Ishikawa (cell line): ENCODE measurements around the gene ZNF480.

Experiments
- CEBPB ChIP-seq: IDR thresholded peaks from 2 replicates; pipeline ENCODE4 v1.6.1; 2012
- CREB1 ChIP-seq: IDR thresholded peaks from 2 replicates; pipeline ENCODE4 v1.6.1; 2012; ENCODE audit warnings: low read depth
- EGR1 ChIP-seq: IDR thresholded peaks from 2 replicates; pipeline ENCODE4 v1.6.1; 2012
- EP300 ChIP-seq: IDR thresholded peaks from 2 replicates; pipeline ENCODE4 v1.6.1; 2012; ENCODE audit warnings: borderline replicate concordance
- FOXM1 ChIP-seq: IDR thresholded peaks from 2 replicates; pipeline ENCODE4 v1.6.1; 2012; ENCODE audit warnings: low read depth, borderline replicate concordance
- NFIC ChIP-seq: IDR thresholded peaks from 2 replicates; pipeline ENCODE4 v1.6.1; 2012
- RAD21 ChIP-seq: IDR thresholded peaks from 2 replicates; pipeline ENCODE4 v1.6.1; 2012; ENCODE audit warnings: low read depth
- TAF1 ChIP-seq: IDR thresholded peaks from 2 replicates; pipeline ENCODE4 v1.6.1; 2012; ENCODE audit warnings: low read depth, mild to moderate bottlenecking
- TCF12 ChIP-seq: IDR thresholded peaks from 2 replicates; pipeline ENCODE4 v1.6.1; 2012; ENCODE audit warnings: low read depth
- TEAD4 ChIP-seq: IDR thresholded peaks from 2 replicates; pipeline ENCODE4 v1.6.1; 2012
- YY1 ChIP-seq: IDR thresholded peaks from 2 replicates; pipeline ENCODE4 v1.6.1; 2012; ENCODE audit warnings: low read depth
- ZBTB7A ChIP-seq: IDR thresholded peaks from 2 replicates; pipeline ENCODE4 v1.6.1; 2012; ENCODE audit warnings: low read depth
- TF ChIP-seq, protein P1 (sequence below): IDR thresholded peaks from 2 replicates; pipeline ENCODE4 v1.6.1; 2012; ENCODE audit warnings: low read depth, mild to moderate bottlenecking
- TF ChIP-seq, protein P2 (sequence below): IDR thresholded peaks from 2 replicates; pipeline ENCODE4 v1.6.1; 2012
- TF ChIP-seq, protein P3 (sequence below): IDR thresholded peaks from 2 replicates; pipeline ENCODE4 v1.6.1; 2012

Gene ZNF480

DNA sequence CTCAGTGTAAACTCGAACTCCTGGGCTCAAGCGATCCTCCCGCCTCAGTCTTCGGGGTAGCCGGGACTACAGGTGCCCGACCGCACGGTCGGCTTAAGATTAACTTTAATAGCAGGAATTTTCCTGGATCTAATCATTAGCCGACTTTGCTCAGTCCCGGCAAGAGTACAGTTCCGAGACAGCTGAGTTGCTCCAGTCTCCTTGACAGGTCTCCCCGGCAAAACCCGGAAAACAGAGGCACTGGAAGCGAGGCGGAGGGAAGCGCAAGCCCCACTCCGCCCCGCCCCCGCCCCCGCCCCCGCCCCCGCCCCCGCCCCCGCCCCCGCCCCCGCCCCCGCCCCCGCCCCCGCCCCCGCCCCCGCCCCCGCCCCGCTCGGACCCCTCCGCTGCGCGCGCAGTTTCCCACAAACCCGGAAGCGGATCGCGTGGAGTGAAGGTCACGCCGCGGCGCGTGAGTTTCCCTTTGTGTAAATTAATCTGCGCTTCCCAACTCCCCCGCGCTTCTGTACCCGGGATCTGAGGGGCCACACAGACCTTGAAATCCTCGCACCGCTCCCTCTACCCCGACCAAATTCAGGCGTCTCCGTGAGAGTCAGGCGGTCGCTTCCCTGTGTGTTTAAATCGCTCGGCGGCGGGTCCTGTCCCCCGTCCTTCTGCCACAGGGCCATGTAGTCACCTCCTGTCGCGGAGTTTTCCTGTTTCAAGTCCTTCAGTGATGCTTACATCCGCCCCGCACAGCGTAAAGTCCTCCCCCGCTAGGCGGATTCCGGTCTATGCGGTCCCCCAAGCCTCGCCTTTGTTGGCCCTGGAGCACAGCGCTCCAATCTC is at the start of gene ZNF480:
Gene ZNF480, plus strand, starts transcription at position 397 of the 828 bp plus-strand sequence. CDS start 3,244 bp downstream, outside the sequence.
- TF ChIP-seq, protein P1, sequence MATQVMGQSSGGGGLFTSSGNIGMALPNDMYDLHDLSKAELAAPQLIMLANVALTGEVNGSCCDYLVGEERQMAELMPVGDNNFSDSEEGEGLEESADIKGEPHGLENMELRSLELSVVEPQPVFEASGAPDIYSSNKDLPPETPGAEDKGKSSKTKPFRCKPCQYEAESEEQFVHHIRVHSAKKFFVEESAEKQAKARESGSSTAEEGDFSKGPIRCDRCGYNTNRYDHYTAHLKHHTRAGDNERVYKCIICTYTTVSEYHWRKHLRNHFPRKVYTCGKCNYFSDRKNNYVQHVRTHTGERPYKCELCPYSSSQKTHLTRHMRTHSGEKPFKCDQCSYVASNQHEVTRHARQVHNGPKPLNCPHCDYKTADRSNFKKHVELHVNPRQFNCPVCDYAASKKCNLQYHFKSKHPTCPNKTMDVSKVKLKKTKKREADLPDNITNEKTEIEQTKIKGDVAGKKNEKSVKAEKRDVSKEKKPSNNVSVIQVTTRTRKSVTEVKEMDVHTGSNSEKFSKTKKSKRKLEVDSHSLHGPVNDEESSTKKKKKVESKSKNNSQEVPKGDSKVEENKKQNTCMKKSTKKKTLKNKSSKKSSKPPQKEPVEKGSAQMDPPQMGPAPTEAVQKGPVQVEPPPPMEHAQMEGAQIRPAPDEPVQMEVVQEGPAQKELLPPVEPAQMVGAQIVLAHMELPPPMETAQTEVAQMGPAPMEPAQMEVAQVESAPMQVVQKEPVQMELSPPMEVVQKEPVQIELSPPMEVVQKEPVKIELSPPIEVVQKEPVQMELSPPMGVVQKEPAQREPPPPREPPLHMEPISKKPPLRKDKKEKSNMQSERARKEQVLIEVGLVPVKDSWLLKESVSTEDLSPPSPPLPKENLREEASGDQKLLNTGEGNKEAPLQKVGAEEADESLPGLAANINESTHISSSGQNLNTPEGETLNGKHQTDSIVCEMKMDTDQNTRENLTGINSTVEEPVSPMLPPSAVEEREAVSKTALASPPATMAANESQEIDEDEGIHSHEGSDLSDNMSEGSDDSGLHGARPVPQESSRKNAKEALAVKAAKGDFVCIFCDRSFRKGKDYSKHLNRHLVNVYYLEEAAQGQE: no peak
- 0 out of 2 replicates have a peak, but pooled peaks have one; percentile 15 for TF ChIP-seq EGR1

DNA sequence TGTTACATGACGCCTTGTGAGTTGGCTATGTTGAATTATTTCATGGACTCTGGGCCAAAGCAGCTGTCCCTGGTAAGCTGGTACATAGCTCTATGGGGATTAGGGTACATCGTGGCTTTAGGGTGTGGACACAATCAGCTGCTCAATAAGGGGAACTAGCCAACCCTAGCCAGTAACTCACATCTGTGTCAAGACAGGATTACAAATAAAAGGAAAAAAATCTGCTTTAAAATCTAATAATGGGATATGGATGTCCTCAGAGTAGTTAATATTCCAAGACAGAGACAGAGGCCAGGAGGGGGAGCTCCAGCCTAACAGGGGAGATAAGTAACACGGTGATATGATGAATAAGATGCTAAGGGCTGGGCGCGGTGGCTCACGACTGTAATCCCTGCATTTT is 48.7 kb upstream of the ZNF480 start:
- TF ChIP-seq TCF12 (no peak), RAD21 (peak; percentile 67)

DNA sequence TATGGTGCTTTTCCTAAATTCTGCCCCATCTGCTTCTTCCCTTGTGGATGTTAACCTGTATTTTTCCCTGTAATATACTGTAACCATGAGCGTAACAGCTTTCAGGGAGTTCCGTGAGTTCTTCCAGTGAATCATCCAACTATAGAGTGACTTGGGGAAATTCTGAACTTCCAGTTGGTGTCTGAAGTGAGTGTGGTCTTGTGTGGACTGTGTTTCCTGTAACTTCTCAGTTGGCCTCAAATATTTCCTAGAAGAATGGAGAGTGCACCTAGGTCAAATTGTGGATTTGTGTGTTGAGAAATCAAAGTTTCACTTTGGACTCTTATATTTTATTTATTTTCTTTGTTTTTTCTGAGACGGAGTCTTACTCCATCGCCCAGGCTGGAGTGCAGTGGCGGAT is 38.5 kb upstream of the ZNF480 start:
- no peak for TF ChIP-seq TAF1
- TF ChIP-seq, protein P1: no peak
- no peak for TF ChIP-seq FOXM1
- TF ChIP-seq TCF12: no peak
- TF ChIP-seq NFIC: no peak
- TF ChIP-seq, protein P2, sequence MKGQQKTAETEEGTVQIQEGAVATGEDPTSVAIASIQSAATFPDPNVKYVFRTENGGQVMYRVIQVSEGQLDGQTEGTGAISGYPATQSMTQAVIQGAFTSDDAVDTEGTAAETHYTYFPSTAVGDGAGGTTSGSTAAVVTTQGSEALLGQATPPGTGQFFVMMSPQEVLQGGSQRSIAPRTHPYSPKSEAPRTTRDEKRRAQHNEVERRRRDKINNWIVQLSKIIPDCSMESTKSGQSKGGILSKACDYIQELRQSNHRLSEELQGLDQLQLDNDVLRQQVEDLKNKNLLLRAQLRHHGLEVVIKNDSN: no peak
- TF ChIP-seq EP300: no peak
- no peak for TF ChIP-seq CEBPB
- TF ChIP-seq RAD21: no peak
- no peak for TF ChIP-seq TEAD4
- no peak for TF ChIP-seq CREB1
- no peak for TF ChIP-seq ZBTB7A
- TF ChIP-seq, protein P3, sequence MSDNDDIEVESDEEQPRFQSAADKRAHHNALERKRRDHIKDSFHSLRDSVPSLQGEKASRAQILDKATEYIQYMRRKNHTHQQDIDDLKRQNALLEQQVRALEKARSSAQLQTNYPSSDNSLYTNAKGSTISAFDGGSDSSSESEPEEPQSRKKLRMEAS: no peak
- no peak for TF ChIP-seq EGR1
- no peak for TF ChIP-seq YY1

DNA sequence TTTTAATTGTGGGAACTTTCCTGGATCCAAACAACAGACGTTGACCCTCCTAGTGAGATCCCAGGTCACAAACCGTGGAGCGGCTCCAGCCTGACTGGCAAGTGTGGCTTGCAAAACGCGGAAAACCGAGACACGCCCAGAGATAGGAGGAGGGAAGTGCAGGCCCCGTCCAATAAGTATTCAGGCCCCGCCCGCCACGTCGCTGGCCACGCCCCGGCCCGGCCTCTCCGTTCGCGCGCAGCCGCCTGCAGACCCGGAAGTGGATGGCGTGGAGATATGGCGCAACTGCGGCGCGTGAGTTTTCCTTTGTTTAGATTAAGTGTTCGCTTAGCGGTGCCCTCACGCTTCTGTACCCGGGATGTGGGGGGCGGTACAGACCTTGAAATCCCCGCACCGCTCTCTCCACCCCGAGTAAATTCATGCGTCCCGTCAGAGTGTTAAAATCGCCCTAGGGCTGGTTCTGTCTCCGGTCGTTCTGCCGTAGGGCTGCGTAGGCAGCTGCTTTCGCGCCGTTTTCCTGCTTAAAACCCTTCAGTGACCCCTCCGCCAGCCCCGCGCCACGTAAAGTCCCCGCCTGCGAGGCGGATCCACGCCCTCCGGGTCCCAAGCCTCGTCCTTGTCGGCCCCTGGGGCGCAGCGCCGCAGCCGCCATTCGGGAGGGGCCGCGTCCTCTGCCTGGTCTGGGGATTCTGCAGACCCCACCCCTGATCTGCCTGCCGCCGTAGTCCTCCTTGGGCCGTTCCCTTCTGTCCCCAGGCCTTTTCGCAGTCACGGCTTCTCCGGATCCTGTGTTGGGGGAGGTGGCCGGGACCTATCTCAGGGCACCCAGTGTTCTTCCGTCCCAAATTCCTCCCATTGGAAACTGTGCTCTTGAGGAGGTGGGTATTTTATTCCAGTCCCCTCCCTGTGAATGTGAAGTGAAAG is 27.4 kb upstream of the ZNF480 start, which contains the start of gene ZNF766:
Gene ZNF766, plus strand, starts transcription at position 250 of the 924 bp plus-strand sequence. Its CDS starts 27 bp downstream, at position 277.
- no peak for TF ChIP-seq TCF12
- peak; percentile 77 for TF ChIP-seq TAF1
- TF ChIP-seq TEAD4: peak; percentile 16; the same call in 1 of the 2 replicates
- no peak for TF ChIP-seq RAD21
- TF ChIP-seq FOXM1: no peak
- TF ChIP-seq, protein P2: no peak
- TF ChIP-seq YY1: peak; percentile 72
- TF ChIP-seq, protein P3: peak; percentile 76
- TF ChIP-seq CREB1: no peak; the same call in 1 of the 2 replicates
- TF ChIP-seq ZBTB7A: no peak
- no peak for TF ChIP-seq EP300
- no peak for TF ChIP-seq NFIC
- peak; percentile 91 for TF ChIP-seq CEBPB
- TF ChIP-seq EGR1: no peak
- TF ChIP-seq, protein P1: no peak
